ENCODE measurements around the gene GRIFIN.

DNA sequence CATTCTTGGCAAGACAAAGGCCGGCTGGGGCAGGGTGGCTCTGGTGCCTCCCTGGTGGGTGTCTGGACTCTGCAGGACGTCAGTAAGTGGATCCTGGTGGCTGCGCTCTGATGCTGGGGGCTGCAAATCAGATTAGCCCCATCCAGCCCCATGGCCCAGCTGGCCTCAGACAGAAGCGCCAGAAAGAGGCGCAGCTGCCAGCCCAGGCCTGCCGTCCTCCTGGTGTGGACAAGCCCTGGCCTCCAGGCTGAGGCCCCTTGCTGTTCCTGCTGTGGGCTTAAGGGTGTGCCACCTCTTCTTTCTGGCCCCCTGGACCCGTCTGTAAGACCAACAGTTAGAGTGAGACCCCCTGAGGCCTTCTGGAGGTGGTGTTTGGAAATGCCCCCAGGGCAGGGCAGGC, 37.5 kb upstream of the GRIFIN start:
- TF ChIP-seq, protein P1, sequence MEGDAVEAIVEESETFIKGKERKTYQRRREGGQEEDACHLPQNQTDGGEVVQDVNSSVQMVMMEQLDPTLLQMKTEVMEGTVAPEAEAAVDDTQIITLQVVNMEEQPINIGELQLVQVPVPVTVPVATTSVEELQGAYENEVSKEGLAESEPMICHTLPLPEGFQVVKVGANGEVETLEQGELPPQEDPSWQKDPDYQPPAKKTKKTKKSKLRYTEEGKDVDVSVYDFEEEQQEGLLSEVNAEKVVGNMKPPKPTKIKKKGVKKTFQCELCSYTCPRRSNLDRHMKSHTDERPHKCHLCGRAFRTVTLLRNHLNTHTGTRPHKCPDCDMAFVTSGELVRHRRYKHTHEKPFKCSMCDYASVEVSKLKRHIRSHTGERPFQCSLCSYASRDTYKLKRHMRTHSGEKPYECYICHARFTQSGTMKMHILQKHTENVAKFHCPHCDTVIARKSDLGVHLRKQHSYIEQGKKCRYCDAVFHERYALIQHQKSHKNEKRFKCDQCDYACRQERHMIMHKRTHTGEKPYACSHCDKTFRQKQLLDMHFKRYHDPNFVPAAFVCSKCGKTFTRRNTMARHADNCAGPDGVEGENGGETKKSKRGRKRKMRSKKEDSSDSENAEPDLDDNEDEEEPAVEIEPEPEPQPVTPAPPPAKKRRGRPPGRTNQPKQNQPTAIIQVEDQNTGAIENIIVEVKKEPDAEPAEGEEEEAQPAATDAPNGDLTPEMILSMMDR (conservative IDR thresholded peaks at IDR 0.05 in 1 of 2, IDR thresholded peaks at IDR 0.05 in 1 of 2; ENCODE audit: low read depth in 1 of 2, low read length in 2 of 2): no peak
- no peak for TF ChIP-seq EZH2 (IDR thresholded peaks at IDR 0.05; ENCODE audit: low read length, missing control alignments)

All from fibroblast of lung (primary cell).